Measurements from ENCODE around the gene PHACTR3. TPM values are rescaled to one million over a fixed set of nuclear protein-coding genes. Genes with fewer than 3 reads are reported as not detected.

Gene PHACTR3
- total RNA-seq, 4 donors from 2014 or later: 0.54 to 0.81 (median 0.59) TPM; not detected in 1

GRCh38 chr20:59566631-59567524, 37.5 kb upstream of the PHACTR3 start:
- 72 to 100% methylated on average over 2 to 6 of the region's 23 CpGs for WGBS, 2 donors (ENCODE audit: low coverage in 1 of 2)
- Histone ChIP-seq H3K9me3 (no peaks in the 10 kb centered on the region), H3K27ac (no peak overlapping the region), H3K27me3 (peaks cover 60% of the 10 kb centered on the region), H3K4me1 (peaks cover 0 to 5% (median 0%) of the 10 kb centered on the region in 3 donors), H3K4me3 (no peak overlapping the region), H3K36me3 (no peaks in the 10 kb centered on the region)
- no peak for ATAC-seq
- TF ChIP-seq EP300 (IDR thresholded peaks at IDR 0.05) (no peak), POLR2AphosphoS5 (IDR thresholded peaks at IDR 0.05) (no peak), POLR2A (IDR thresholded peaks at IDR 0.05) (no peak)
- TF ChIP-seq, protein P1, sequence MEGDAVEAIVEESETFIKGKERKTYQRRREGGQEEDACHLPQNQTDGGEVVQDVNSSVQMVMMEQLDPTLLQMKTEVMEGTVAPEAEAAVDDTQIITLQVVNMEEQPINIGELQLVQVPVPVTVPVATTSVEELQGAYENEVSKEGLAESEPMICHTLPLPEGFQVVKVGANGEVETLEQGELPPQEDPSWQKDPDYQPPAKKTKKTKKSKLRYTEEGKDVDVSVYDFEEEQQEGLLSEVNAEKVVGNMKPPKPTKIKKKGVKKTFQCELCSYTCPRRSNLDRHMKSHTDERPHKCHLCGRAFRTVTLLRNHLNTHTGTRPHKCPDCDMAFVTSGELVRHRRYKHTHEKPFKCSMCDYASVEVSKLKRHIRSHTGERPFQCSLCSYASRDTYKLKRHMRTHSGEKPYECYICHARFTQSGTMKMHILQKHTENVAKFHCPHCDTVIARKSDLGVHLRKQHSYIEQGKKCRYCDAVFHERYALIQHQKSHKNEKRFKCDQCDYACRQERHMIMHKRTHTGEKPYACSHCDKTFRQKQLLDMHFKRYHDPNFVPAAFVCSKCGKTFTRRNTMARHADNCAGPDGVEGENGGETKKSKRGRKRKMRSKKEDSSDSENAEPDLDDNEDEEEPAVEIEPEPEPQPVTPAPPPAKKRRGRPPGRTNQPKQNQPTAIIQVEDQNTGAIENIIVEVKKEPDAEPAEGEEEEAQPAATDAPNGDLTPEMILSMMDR (IDR thresholded peaks at IDR 0.05): no peak

GRCh38 chr20:59567585-59568508, 36.5 kb upstream of the PHACTR3 start:
- Histone ChIP-seq H3K4me1 (peaks cover 0 to 9% (median 0%) of the 10 kb centered on the region in 3 donors), H3K27ac (no peak overlapping the region), H3K4me3 (no peak overlapping the region), H3K9me3 (no peaks in the 10 kb centered on the region), H3K36me3 (no peaks in the 10 kb centered on the region), H3K27me3 (peaks cover 66% of the 10 kb centered on the region)
- 90% methylated on average over 7 to 9 of the region's 19 CpGs for WGBS, 2 donors (ENCODE audit: low coverage in 1 of 2)
- ATAC-seq: no peak
- TF ChIP-seq POLR2A (IDR thresholded peaks at IDR 0.05) (no peak), EP300 (IDR thresholded peaks at IDR 0.05) (no peak), POLR2AphosphoS5 (IDR thresholded peaks at IDR 0.05) (no peak)
- TF ChIP-seq, protein P1 (IDR thresholded peaks at IDR 0.05): no peak

DNA sequence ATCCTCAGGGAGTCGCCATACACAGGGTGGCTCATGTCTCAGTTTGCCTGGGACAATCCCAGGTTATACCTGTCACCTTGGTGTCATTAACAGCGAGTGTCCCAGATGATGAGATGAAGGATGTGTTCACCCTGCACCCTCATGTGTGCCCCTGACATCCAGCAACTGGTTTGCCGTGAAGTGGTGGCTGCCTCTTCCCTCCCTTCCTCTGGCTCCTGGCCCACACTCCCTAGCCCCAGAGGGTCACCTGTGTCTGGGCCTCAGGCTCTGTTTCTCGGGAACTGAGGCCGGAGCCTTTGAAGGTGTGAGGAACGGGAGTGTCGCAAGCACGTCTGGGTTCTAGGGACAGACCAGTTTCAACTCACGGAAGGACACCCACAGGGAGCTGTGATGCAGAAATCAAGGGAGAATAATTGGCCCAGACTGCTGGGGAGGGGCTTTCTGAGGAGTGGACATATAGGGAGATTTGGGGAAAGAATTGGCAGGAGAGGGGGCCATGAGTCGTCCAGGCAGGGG, 35.8 kb upstream of the PHACTR3 start:
- no peak for TF ChIP-seq EP300 (IDR thresholded peaks at IDR 0.05)
- no peak for TF ChIP-seq POLR2A (IDR thresholded peaks at IDR 0.05)
- TF ChIP-seq, protein P1 (IDR thresholded peaks at IDR 0.05): no peak
- no peak for TF ChIP-seq POLR2AphosphoS5 (IDR thresholded peaks at IDR 0.05)
- ATAC-seq: no peak
- peaks cover 0 to 9% (median 0%) of the 10 kb centered on the region in 3 donors for H3K4me1 ChIP-seq
- no peak overlapping the region for H3K4me3 ChIP-seq
- no peaks in the 10 kb centered on the region for H3K36me3 ChIP-seq
- H3K9me3 ChIP-seq: no peaks in the 10 kb centered on the region
- H3K27ac ChIP-seq: no peak overlapping the region
- WGBS, 2 donors (ENCODE audit: low coverage in 1 of 2): 64% methylated on average over 2 of the region's 10 CpGs; no CpG with 5 or more reads in 1 of the 2 donors
- H3K27me3 ChIP-seq: peaks cover 73% of the 10 kb centered on the region

- Histone ChIP-seq H3K9me3 (no peaks in the 10 kb centered on the region), H3K36me3 (no peaks in the 10 kb centered on the region), H3K4me3 (no peak overlapping the region), H3K4me1 (peaks cover 0 to 9% (median 0%) of the 10 kb centered on the region in 3 donors), H3K27ac (no peak overlapping the region), H3K27me3 (peaks cover 80% of the 10 kb centered on the region)
- no peak for ATAC-seq
- no peak for TF ChIP-seq POLR2A (IDR thresholded peaks at IDR 0.05)
- TF ChIP-seq, protein P1 (IDR thresholded peaks at IDR 0.05): no peak
- no peak for TF ChIP-seq POLR2AphosphoS5 (IDR thresholded peaks at IDR 0.05)
- no peak for TF ChIP-seq EP300 (IDR thresholded peaks at IDR 0.05)
- WGBS, 2 donors (ENCODE audit: low coverage in 1 of 2): 43 to 53% methylated on average over 3 to 4 of the region's 4 CpGs
Measured at GRCh38 chr20:59569305-59569704, 35.0 kb upstream of the PHACTR3 start.

Measured in gastroesophageal sphincter (tissue), 4 donors.